Neutrophil (primary cell): ENCODE data around the gene FGR.

Experiments
- H3K27ac ChIP-seq: fragments of 200-600 bp; sonication (generic); 2 replicates; pipeline ENCODE4 v1.5.1; 2016; ENCODE audit warnings: mild to moderate bottlenecking, moderate library complexity
- H3K27me3 ChIP-seq: fragments of 200-600 bp; sonication (generic); 2 replicates; pipeline ENCODE4 v1.6.0; 2016; ENCODE audit warnings: mild to moderate bottlenecking
- H3K36me3 ChIP-seq: fragments of 200-600 bp; sonication (generic); 2 replicates; pipeline ENCODE4 v1.5.1; 2017
- H3K4me1 ChIP-seq, 2 experiments: fragments of 200-600 bp in 1 of 2; sonication (generic) in 1 of 2; 1 replicate in 1 of 2; 2 replicates in 1 of 2; pipeline versions ENCODE4 v1.5.1 to v1.6.1; 2013 to 2016; ENCODE audit warnings: low read depth in 1 of 2, low read length in 1 of 2, mild to moderate bottlenecking in 1 of 2, moderate library complexity in 1 of 2; ENCODE audit not compliant: control insufficient read depth in 1 of 2, insufficient read depth in 1 of 2
- H3K4me3 ChIP-seq, 2 experiments: fragments of 200-600 bp in 1 of 2; sonication (generic) in 1 of 2; 1 replicate in 1 of 2; 2 replicates in 1 of 2; pipeline ENCODE4 v1.5.1; 2013 to 2016; ENCODE audit warnings: low read depth in 1 of 2, low read length in 1 of 2, mild to moderate bottlenecking in 1 of 2, moderate library complexity in 1 of 2
- H3K9me3 ChIP-seq: fragments of 200-600 bp; sonication (generic); 2 replicates; pipeline ENCODE4 v1.5.1; 2016
- CTCF ChIP-seq: fragments of 200-600 bp; sonication (generic); IDR thresholded peaks from 2 replicates; pipeline ENCODE4 v1.5.1; 2016; ENCODE audit warnings: antibody characterized with exemption

FGR gene

GRCh38 chr1:27589441-27589840, 45.5 kb downstream of the FGR start:
- H3K27ac ChIP-seq, result no peak overlapping the region
- H3K9me3 ChIP-seq, result no peaks in the 10 kb centered on the region
- no peaks in the 10 kb centered on the region for H3K36me3 ChIP-seq
- no peaks in the 10 kb centered on the region for H3K27me3 ChIP-seq
- no peaks in the 10 kb centered on the region for H3K4me1 ChIP-seq
- no peak overlapping the region for H3K4me3 ChIP-seq
- no peak for TF ChIP-seq CTCF

GRCh38 chr1:27588256-27589232, 46.4 kb downstream of the FGR start:
- Histone ChIP-seq H3K4me3 (no peak overlapping the region), H3K27me3 (no peaks in the 10 kb centered on the region), H3K9me3 (no peaks in the 10 kb centered on the region), H3K36me3 (no peaks in the 10 kb centered on the region), H3K4me1 (no peaks in the 10 kb centered on the region), H3K27ac (no peak overlapping the region)
- no peak for TF ChIP-seq CTCF

GRCh38 chr1:27585684-27586083, 49.3 kb downstream of the FGR start:
- Histone ChIP-seq H3K27ac (no peak overlapping the region), H3K27me3 (no peaks in the 10 kb centered on the region), H3K9me3 (no peaks in the 10 kb centered on the region), H3K4me1 (no peaks in the 10 kb centered on the region), H3K36me3 (no peaks in the 10 kb centered on the region), H3K4me3 (no peak overlapping the region)
- no peak for TF ChIP-seq CTCF

- H3K27ac ChIP-seq, result no peak overlapping the region
- TF ChIP-seq CTCF, result no peak
- no peak overlapping the region for H3K4me3 ChIP-seq
- H3K27me3 ChIP-seq, result no peaks in the 10 kb centered on the region
- no peaks in the 10 kb centered on the region for H3K36me3 ChIP-seq
- no peaks in the 10 kb centered on the region for H3K9me3 ChIP-seq
- H3K4me1 ChIP-seq, result no peaks in the 10 kb centered on the region
These were observed 50.5 kb downstream of the FGR start for GRCh38 chr1:27584453-27584852.

- Histone ChIP-seq H3K9me3 (no peaks in the 10 kb centered on the region), H3K27me3 (no peaks in the 10 kb centered on the region), H3K4me3 (no peak overlapping the region), H3K36me3 (no peaks in the 10 kb centered on the region), H3K27ac (no peak overlapping the region), H3K4me1 (no peaks in the 10 kb centered on the region)
- no peak for TF ChIP-seq CTCF
These were observed 51.5 kb downstream of the FGR start for GRCh38 chr1:27583479-27583878.
